Erythroblast (primary cell): ENCODE results near the gene PRKCD.

Experiments used
- DNase-seq, 2 experiments: peaks; one replicate each; lab custom pipeline; 2025; lab: John Stamatoyannopoulos, UW
- GATA1 ChIP-seq: IDR thresholded peaks from 2 replicates; pipeline ENCODE4 v1.6.1; 2011; ENCODE audit warnings: low read depth, mild to moderate bottlenecking, control low read depth, low read length, moderate library complexity
- POLR2A ChIP-seq: IDR thresholded peaks from 2 replicates; pipeline ENCODE4 v1.6.1; 2011; ENCODE audit warnings: mild to moderate bottlenecking, low read length

Gene PRKCD

GRCh38 chr3:53188720-53189119 is 27.7 kb downstream of the PRKCD start:
- TF ChIP-seq POLR2A (no peak), GATA1 (no peak)
- no peak for DNase-seq

GRCh38 chr3:53189276-53189675 is 28.3 kb downstream of the PRKCD start:
- TF ChIP-seq POLR2A (no peak), GATA1 (no peak)
- DNase-seq: no peak

GRCh38 chr3:53190659-53191058 is 29.6 kb downstream of the PRKCD start:
- TF ChIP-seq POLR2A (no peak), GATA1 (no peak)
- DNase-seq: no peak

- TF ChIP-seq GATA1: no peak
- TF ChIP-seq POLR2A: no peak
- DNase-seq: no peak
These were observed 30.9 kb downstream of the PRKCD start for GRCh38 chr3:53191836-53192480.

- DNase-seq: no peak
- TF ChIP-seq POLR2A (no peak), GATA1 (no peak)
These were observed 31.6 kb downstream of the PRKCD start for GRCh38 chr3:53192608-53193007.

- TF ChIP-seq GATA1 (no peak), POLR2A (no peak)
- no peak for DNase-seq
These were observed 32.6 kb downstream of the PRKCD start for GRCh38 chr3:53193466-53194209.

- no peak for DNase-seq
- TF ChIP-seq GATA1: no peak
- no peak for TF ChIP-seq POLR2A
These were observed 33.4 kb downstream of the PRKCD start for GRCh38 chr3:53194210-53195065.

GRCh38 chr3:53195066-53195450 is 34.0 kb downstream of the PRKCD start:
- TF ChIP-seq GATA1 (no peak), POLR2A (no peak)
- no peak for DNase-seq

GRCh38 chr3:53195602-53196574 is 34.9 kb downstream of the PRKCD start:
- TF ChIP-seq GATA1: no peak
- TF ChIP-seq POLR2A: no peak
- DNase-seq: peak; percentile 59 to 75

GRCh38 chr3:53196575-53197407 is 35.8 kb downstream of the PRKCD start:
- DNase-seq: peak; percentile 57 to 60
- TF ChIP-seq GATA1 (no peak), POLR2A (no peak)

GRCh38 chr3:53198256-53198977 is 37.4 kb downstream of the PRKCD start:
- no peak for DNase-seq
- TF ChIP-seq GATA1: no peak
- TF ChIP-seq POLR2A: no peak
